ENCODE data around the gene ADCY9. TPM values are rescaled to one million over a fixed set of nuclear protein-coding genes. Genes with fewer than 3 reads are reported as not detected.

The ADCY9 gene
- total RNA-seq, 1 donor from 2014 or later = 48.2 TPM

GRCh38 chr16:3998793-3999478 lies 117.3 kb downstream of the ADCY9 start:
- ATAC-seq (peak; percentile 75), DNase-seq (ENCODE audit: missing footprints) (no peak)
- intact Hi-C loops (cut with DNase I) = no loop called here

- DNase-seq (ENCODE audit: missing footprints) = no peak
- intact Hi-C loops (cut with DNase I) = no loop called here
- no peak for ATAC-seq
Measured at GRCh38 chr16:3997231-3997841, 118.9 kb downstream of the ADCY9 start.

- ATAC-seq (no peak), DNase-seq (ENCODE audit: missing footprints) (no peak)
- intact Hi-C loops (cut with DNase I) = no loop called here
Measured at GRCh38 chr16:3995001-3995400, 121.2 kb downstream of the ADCY9 start.

GRCh38 chr16:3993052-3993785 lies 123.0 kb downstream of the ADCY9 start:
- no peak for ATAC-seq
- no peak for DNase-seq (ENCODE audit: missing footprints)
- intact Hi-C loops (cut with DNase I) = no loop called here

- DNase-seq (ENCODE audit: missing footprints) (no peak), ATAC-seq (no peak)
- intact Hi-C loops (cut with DNase I) = no loop called here
Measured at GRCh38 chr16:3992297-3993051, 123.8 kb downstream of the ADCY9 start.

- no peak for ATAC-seq
- intact Hi-C loops (cut with DNase I) = loop anchor here (10.0 kb wide), 1 partner anchor 346 kb away; no protein-coding TSS in a partner anchor
- no peak for DNase-seq (ENCODE audit: missing footprints)
Measured at GRCh38 chr16:3988824-3989223, 127.4 kb downstream of the ADCY9 start.

- ATAC-seq = no peak
- intact Hi-C loops (cut with DNase I) = loop anchor here (10.0 kb wide), 1 partner anchor 347 kb away; no protein-coding TSS in a partner anchor
- no peak for DNase-seq (ENCODE audit: missing footprints)
Measured at GRCh38 chr16:3988011-3988410, 128.2 kb downstream of the ADCY9 start.

GRCh38 chr16:3987231-3987630 lies 129.0 kb downstream of the ADCY9 start:
- intact Hi-C loops (cut with DNase I) = loop anchor here (10.0 kb wide), 1 partner anchor 348 kb away; no protein-coding TSS in a partner anchor
- ATAC-seq (no peak), DNase-seq (ENCODE audit: missing footprints) (no peak)

- ATAC-seq = no peak
- DNase-seq (ENCODE audit: missing footprints) = no peak
- intact Hi-C loops (cut with DNase I) = loop anchor here (10.0 kb wide), 1 partner anchor 349 kb away; no protein-coding TSS in a partner anchor
Measured at GRCh38 chr16:3986235-3986544, 130.1 kb downstream of the ADCY9 start.

GRCh38 chr16:3984111-3985060 lies 131.9 kb downstream of the ADCY9 start:
- intact Hi-C loops (cut with DNase I) = loop anchor here (5.0 to 10.0 kb wide), 3 partner anchors 133 to 350 kb away; partner anchors contain the start of gene ADCY9
- ATAC-seq (no peak), DNase-seq (ENCODE audit: missing footprints) (peak; percentile 39)

- intact Hi-C loops (cut with DNase I) = loop anchor here (2.0 to 10.0 kb wide), 4 partner anchors 134 to 352 kb away; partner anchors contain the start of gene ADCY9
- ATAC-seq = peak; percentile 90
- DNase-seq (ENCODE audit: missing footprints) = peak; percentile 76
Measured at GRCh38 chr16:3983081-3983520, 133.1 kb downstream of the ADCY9 start.

GRCh38 chr16:3982216-3982615 lies 134.0 kb downstream of the ADCY9 start:
- ATAC-seq (no peak), DNase-seq (ENCODE audit: missing footprints) (peak; percentile 66)
- intact Hi-C loops (cut with DNase I) = loop anchor here (2.0 to 10.0 kb wide), 4 partner anchors 135 to 353 kb away; partner anchors contain the start of gene ADCY9

- DNase-seq (ENCODE audit: missing footprints) (peak; percentile 48), ATAC-seq (no peak)
- intact Hi-C loops (cut with DNase I) = loop anchor here (5.0 to 10.0 kb wide), 3 partner anchors 137 to 354 kb away; partner anchors contain the start of gene ADCY9
Measured at GRCh38 chr16:3980253-3981111, 135.8 kb downstream of the ADCY9 start.

GRCh38 chr16:3979518-3979917 lies 136.7 kb downstream of the ADCY9 start:
- DNase-seq (ENCODE audit: missing footprints) = peak; percentile 45
- no peak for ATAC-seq
- intact Hi-C loops (cut with DNase I) = no loop called here

- intact Hi-C loops (cut with DNase I) = no loop called here
Measured at GRCh38 chr16:3979070-3979469, 137.2 kb downstream of the ADCY9 start.

GRCh38 chr16:3977376-3977775 lies 138.9 kb downstream of the ADCY9 start:
- intact Hi-C loops (cut with DNase I) = no loop called here
- DNase-seq (ENCODE audit: missing footprints) (no peak), ATAC-seq (no peak)

More at GRCh38 chr16:3979070-3979469, 137.2 kb downstream of the ADCY9 start:
- DNase-seq (ENCODE audit: missing footprints) (peak; percentile 32), ATAC-seq (no peak)

- DNase-seq (ENCODE audit: missing footprints) (no peak), ATAC-seq (no peak)
- intact Hi-C loops (cut with DNase I) = no loop called here
Measured at GRCh38 chr16:3974751-3975150, 141.5 kb downstream of the ADCY9 start.

All from Right ventricle myocardium inferior (tissue), 1 donor.